GM12874 (cell line): ENCODE results near the gene RTTN.

ENCODE experiments used
- TF ChIP-seq, protein P1 (sequence below): IDR thresholded peaks from 2 replicates; pipeline ENCODE4 v1.5.1; 2011; ENCODE audit warnings: low read depth, mild to moderate bottlenecking, control low read depth, low read length, moderate library complexity; ENCODE audit not compliant: insufficient read depth

RTTN gene

GRCh38 chr18:70004696-70005095 lies 200.8 kb downstream of the RTTN start:
- TF ChIP-seq, protein P1, sequence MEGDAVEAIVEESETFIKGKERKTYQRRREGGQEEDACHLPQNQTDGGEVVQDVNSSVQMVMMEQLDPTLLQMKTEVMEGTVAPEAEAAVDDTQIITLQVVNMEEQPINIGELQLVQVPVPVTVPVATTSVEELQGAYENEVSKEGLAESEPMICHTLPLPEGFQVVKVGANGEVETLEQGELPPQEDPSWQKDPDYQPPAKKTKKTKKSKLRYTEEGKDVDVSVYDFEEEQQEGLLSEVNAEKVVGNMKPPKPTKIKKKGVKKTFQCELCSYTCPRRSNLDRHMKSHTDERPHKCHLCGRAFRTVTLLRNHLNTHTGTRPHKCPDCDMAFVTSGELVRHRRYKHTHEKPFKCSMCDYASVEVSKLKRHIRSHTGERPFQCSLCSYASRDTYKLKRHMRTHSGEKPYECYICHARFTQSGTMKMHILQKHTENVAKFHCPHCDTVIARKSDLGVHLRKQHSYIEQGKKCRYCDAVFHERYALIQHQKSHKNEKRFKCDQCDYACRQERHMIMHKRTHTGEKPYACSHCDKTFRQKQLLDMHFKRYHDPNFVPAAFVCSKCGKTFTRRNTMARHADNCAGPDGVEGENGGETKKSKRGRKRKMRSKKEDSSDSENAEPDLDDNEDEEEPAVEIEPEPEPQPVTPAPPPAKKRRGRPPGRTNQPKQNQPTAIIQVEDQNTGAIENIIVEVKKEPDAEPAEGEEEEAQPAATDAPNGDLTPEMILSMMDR, result no peak

DNA sequence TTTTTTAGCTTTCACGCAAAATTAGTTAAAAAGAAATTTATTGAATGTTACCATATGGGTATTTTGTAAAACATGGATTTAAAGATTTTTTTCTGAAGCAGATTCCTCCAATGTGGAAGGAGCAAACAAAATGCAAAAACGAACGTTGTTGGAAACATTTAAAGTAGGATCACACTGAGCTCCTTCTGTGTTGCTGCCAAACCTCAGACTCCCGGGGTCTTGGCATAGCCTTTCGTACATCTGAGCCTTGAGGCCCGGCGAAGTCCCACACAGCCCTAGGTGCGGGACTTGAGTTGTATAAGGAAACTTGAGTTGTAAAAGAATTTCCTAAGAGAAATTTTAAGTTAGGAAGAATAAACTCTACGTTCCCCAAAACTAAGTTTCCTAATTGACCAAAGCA lies 205.8 kb downstream of the RTTN start:
- TF ChIP-seq, protein P1, result no peak

DNA sequence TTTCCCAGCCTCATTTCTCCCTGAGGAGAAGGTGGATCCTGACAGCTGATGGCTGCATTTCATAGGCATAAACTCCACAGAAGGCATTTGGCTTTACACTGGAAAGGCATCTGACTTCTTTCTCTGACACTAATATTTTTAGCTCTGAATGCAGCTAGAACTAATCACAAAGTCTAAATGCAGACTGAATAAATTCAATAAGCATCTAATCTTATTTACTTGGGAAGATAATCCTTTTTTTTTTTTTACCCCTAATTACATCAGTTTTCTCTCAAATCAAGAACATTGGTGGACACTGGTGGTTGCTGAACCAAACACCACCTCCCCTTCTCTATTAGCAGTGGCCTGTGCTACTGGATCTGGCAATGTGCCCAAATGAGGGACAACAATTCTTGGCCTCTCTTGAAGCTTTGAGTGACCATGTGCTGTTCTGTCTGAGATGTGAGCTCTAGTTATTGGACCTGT lies 206.9 kb downstream of the RTTN start:
- TF ChIP-seq, protein P1, result no peak

GRCh38 chr18:69996951-69997798 lies 208.3 kb downstream of the RTTN start:
- TF ChIP-seq, protein P1, result no peak

GRCh38 chr18:69996417-69996816 lies 209.1 kb downstream of the RTTN start:
- TF ChIP-seq, protein P1, result no peak

- TF ChIP-seq, protein P1, result no peak
Measured at GRCh38 chr18:69995774-69996173, 209.7 kb downstream of the RTTN start.

GRCh38 chr18:69992776-69993175 lies 212.7 kb downstream of the RTTN start:
- TF ChIP-seq, protein P1, result no peak
